K562 (cell line): ENCODE data around the gene MAGED1.

Experiments used
- HDAC8 ChIP-seq: fragments of 450-650 bp; IDR thresholded peaks from 2 replicates; pipeline ENCODE4 v1.6.1; 2016; ENCODE audit warnings: mild to moderate bottlenecking, missing genetic modification characterization, moderate library complexity, missing compliant biosample characterization
- THAP7 ChIP-seq: fragments of 250-450 bp; sonication (Bioruptor Pico); IDR thresholded peaks from 2 replicates; pipeline ENCODE4 v1.5.0; 2021
- ZNF512 ChIP-seq: IDR thresholded peaks from 2 replicates; pipeline ENCODE4 v1.6.1; 2016; ENCODE audit warnings: missing genetic modification characterization, missing compliant biosample characterization
- ZNF830 ChIP-seq: fragments of 250-450 bp; sonication (Bioruptor Pico); IDR thresholded peaks from 2 replicates; pipeline ENCODE4 v1.5.0; 2021; ENCODE audit warnings: mild to moderate bottlenecking

- TF ChIP-seq ZNF830 (CRISPR knock-in tag) (no peak), THAP7 (CRISPR knock-in tag) (no peak), ZNF512 (tag) (no peak), HDAC8 (tag) (no peak)
Measured at GRCh38 chrX:51855698-51856097, 37.7 kb upstream of the MAGED1 start.
